ENCODE measurements around the gene CEP152. TPM values are rescaled to one million over a fixed set of nuclear protein-coding genes. Genes with fewer than 3 reads are reported as not detected.

The CEP152 gene
- total RNA-seq, 4 donors from 2014 or later = 3.1 to 8.3 (median 4.3) TPM

- TF ChIP-seq POLR2A (IDR thresholded peaks at IDR 0.05) (no peak), CTCF (IDR thresholded peaks at IDR 0.05) (no peak)
- intact Hi-C loops (cut with DNase I) = no loop called here
- no peaks in the 10 kb centered on the region for H3K9me3 ChIP-seq
- no peak overlapping the region for H3K27ac ChIP-seq
- H3K4me1 ChIP-seq = no peaks in the 10 kb centered on the region
- H3K4me3 ChIP-seq = no peak overlapping the region
- WGBS, 2 donors = 94 to 96% methylated on average over 2 of the region's 2 CpGs
- H3K36me3 ChIP-seq = peaks cover 0 to 4% (median 0%) of the 10 kb centered on the region in 3 donors
- no peaks in the 10 kb centered on the region for H3K27me3 ChIP-seq
- DNase-seq = no peak
Observed at GRCh38 chr15:48723969-48724368, 86.9 kb downstream of the CEP152 start.

GRCh38 chr15:48722764-48723661, 87.9 kb downstream of the CEP152 start:
- H3K27me3 ChIP-seq = no peaks in the 10 kb centered on the region
- TF ChIP-seq CTCF (IDR thresholded peaks at IDR 0.05) (no peak), POLR2A (IDR thresholded peaks at IDR 0.05) (no peak)
- no peak overlapping the region for H3K27ac ChIP-seq
- no peak overlapping the region for H3K4me3 ChIP-seq
- no peaks in the 10 kb centered on the region for H3K36me3 ChIP-seq
- 64 to 66% methylated on average over 5 of the region's 5 CpGs for WGBS, 2 donors
- no peaks in the 10 kb centered on the region for H3K9me3 ChIP-seq
- DNase-seq = no peak
- H3K4me1 ChIP-seq = no peaks in the 10 kb centered on the region
- intact Hi-C loops (cut with DNase I) = no loop called here

- no peaks in the 10 kb centered on the region for H3K36me3 ChIP-seq
- intact Hi-C loops (cut with DNase I) = no loop called here
- H3K4me1 ChIP-seq = no peaks in the 10 kb centered on the region
- H3K27me3 ChIP-seq = no peaks in the 10 kb centered on the region
- DNase-seq = no peak
- peaks cover 0 to 2% (median 0%) of the 10 kb centered on the region in 3 donors for H3K9me3 ChIP-seq
- H3K4me3 ChIP-seq = no peak overlapping the region
- WGBS, 2 donors = 69 to 70% methylated on average over 6 of the region's 6 CpGs
- H3K27ac ChIP-seq = peak overlapping the region in 2 of 4 donors; percentile 45 to 53
- TF ChIP-seq CTCF (IDR thresholded peaks at IDR 0.05) (no peak), POLR2A (IDR thresholded peaks at IDR 0.05) (no peak)
Observed at GRCh38 chr15:48721061-48721810, 89.6 kb downstream of the CEP152 start.

- H3K36me3 ChIP-seq = no peaks in the 10 kb centered on the region
- H3K27ac ChIP-seq = peak overlapping the region in 2 of 4 donors; percentile 45 to 53
- intact Hi-C loops (cut with DNase I) = no loop called here
- TF ChIP-seq CTCF (IDR thresholded peaks at IDR 0.05) (no peak), POLR2A (IDR thresholded peaks at IDR 0.05) (no peak)
- no peaks in the 10 kb centered on the region for H3K4me1 ChIP-seq
- no peaks in the 10 kb centered on the region for H3K27me3 ChIP-seq
- DNase-seq = no peak
- 82 to 87% methylated on average over 3 of the region's 3 CpGs for WGBS, 2 donors
- H3K9me3 ChIP-seq = peaks cover 0 to 8% (median 2%) of the 10 kb centered on the region in 3 donors
- H3K4me3 ChIP-seq = no peak overlapping the region
Observed at GRCh38 chr15:48720646-48721045, 90.2 kb downstream of the CEP152 start.

GRCh38 chr15:48719668-48720067, 91.2 kb downstream of the CEP152 start:
- no peaks in the 10 kb centered on the region for H3K36me3 ChIP-seq
- H3K27ac ChIP-seq = no peak overlapping the region
- 60 to 64% methylated on average over 4 of the region's 4 CpGs for WGBS, 2 donors
- TF ChIP-seq CTCF (IDR thresholded peaks at IDR 0.05) (no peak), POLR2A (IDR thresholded peaks at IDR 0.05) (no peak)
- DNase-seq = no peak
- no peaks in the 10 kb centered on the region for H3K4me1 ChIP-seq
- intact Hi-C loops (cut with DNase I) = no loop called here
- H3K9me3 ChIP-seq = peaks cover 0 to 15% (median 7%) of the 10 kb centered on the region in 3 donors
- no peak overlapping the region for H3K4me3 ChIP-seq
- no peaks in the 10 kb centered on the region for H3K27me3 ChIP-seq
